Measurements from ENCODE around the gene BCR. TPM values are rescaled to one million over a fixed set of nuclear protein-coding genes. Genes with fewer than 3 reads are reported as not detected.
A peak's percentile ranks its signal among the peaks of the same experiment; 100 is the strongest.

The BCR gene
- total and polyA plus RNA-seq, 2 of the 8 experiments (the other 6 are each of a cell fraction or from before 2014, with no cell fraction given), result 66.7 to 130 TPM

DNA sequence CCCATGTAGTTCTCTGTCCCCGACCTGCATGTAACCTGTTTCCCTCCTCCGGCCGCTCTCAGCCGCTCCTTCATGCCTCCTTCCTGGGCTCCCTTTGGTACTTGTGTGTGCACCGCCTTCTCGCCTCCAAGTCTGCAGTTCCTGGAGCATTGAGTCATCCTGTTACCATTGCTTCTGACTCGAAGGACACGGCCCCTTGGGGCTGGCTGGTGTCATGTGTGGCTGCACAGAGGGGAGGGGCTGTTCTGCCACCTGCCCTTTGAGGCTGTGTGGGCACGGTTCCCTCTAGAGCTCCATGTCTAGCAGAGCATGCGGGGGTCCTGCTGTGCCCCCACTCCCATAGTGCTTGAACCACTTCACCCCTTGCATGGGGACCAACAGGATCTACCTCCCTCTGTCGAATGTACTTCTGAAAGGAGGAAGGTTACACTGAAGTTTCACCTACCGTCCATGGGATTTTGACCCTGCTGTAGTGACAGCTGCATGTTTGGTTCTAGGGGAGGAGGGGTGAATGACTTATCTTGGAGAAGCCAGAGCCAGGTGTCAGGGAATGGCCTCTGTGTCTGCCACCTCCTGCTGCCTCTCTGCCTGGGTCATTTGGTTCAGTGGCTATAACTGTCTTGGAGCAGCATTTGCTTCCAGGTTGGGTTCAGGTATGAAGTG lies 39.6 kb downstream of the BCR start:
- Histone ChIP-seq H2BK120ac (replicated peaks; ENCODE audit: low read depth, low read length) (no peak overlapping the region), H3K27ac (ENCODE audit: low read depth, low read length) (no peak overlapping the region), H3K27me3 (replicated peaks in 1 of 4; ENCODE audit: control insufficient read depth in 3 of 4, extremely low read depth in 1 of 4, insufficient read depth in 3 of 4, low read length in 3 of 4) (no peaks in the 10 kb centered on the region), H2AK5ac (ENCODE audit: low read depth, low read length) (no peak overlapping the region), H3K56ac (replicated peaks; ENCODE audit: insufficient read length, low read depth, low read length) (no peak overlapping the region), H2BK5ac (ENCODE audit: low read depth, low read length) (peak overlapping the region; percentile 40; the same call in 1 of the 2 replicates), H3K18ac (ENCODE audit: extremely low read depth, low read length) (no peak overlapping the region; the same call in 1 of the 2 replicates), H2AFZ (ENCODE audit: low read length) (no peak overlapping the region), H3K4me1 (replicated peaks in 1 of 4; ENCODE audit: control insufficient read depth in 3 of 4, insufficient read depth in 4 of 4, low read length in 3 of 4) (peaks cover 5 to 60% (median 31%) of the 10 kb centered on the region in 4 experiments), H3K4me3 (ENCODE audit: extremely low read depth in 1 of 4, insufficient read depth in 2 of 4, low read depth in 3 of 4, low read length in 4 of 4) (no peak overlapping the region), H4K8ac (ENCODE audit: extremely low read depth, insufficient read depth, low read length) (no peak overlapping the region), H3K14ac (ENCODE audit: insufficient read length) (no peak overlapping the region), H3K9me3 (ENCODE audit: insufficient read depth in 2 of 2, low read depth in 1 of 2, low read length in 1 of 2) (no peaks in the 10 kb centered on the region), H3K79me1 (ENCODE audit: low read depth, low read length) (peaks cover 48% of the 10 kb centered on the region), H3K36me3 (ENCODE audit: control insufficient read depth in 2 of 4, insufficient read depth in 4 of 4, low read length in 3 of 4) (peaks cover 0 to under 1% (median 0%) of the 10 kb centered on the region in 4 experiments; a peak in 1 of 8 replicates), H4K20me1 (replicated peaks in 1 of 2; ENCODE audit: control insufficient read depth in 1 of 2, insufficient read depth in 2 of 2, low read length in 2 of 2) (peaks cover 46 to 69% of the 10 kb centered on the region in 2 experiments), H3K79me2 (ENCODE audit: control insufficient read depth in 1 of 2, insufficient read depth in 2 of 2, low read length in 2 of 2) (peaks cover 22 to 100% of the 10 kb centered on the region in 2 experiments), H3K23me2 (ENCODE audit: low read depth, low read length) (no peaks in the 10 kb centered on the region), H2BK15ac (ENCODE audit: low read length) (peak overlapping the region; percentile 32; the same call in 1 of the 2 replicates), H3K23ac (ENCODE audit: insufficient read length) (no peak overlapping the region), H3K4ac (replicated peaks; ENCODE audit: insufficient read length, low read depth, low read length) (no peak overlapping the region), H4K91ac (replicated peaks; ENCODE audit: insufficient read length, low read length) (no peak overlapping the region), H4K5ac (ENCODE audit: insufficient read length, low read depth, low read length) (no peak overlapping the region), H3K4me2 (ENCODE audit: insufficient read depth in 1 of 2, low read depth in 2 of 2, low read length in 2 of 2) (0 out of 4 replicates have a peak overlapping the region, but pooled peaks of 1 of the 2 experiments have one; percentile 4), H3K9ac (replicated peaks in 1 of 4; ENCODE audit: extremely low read depth in 1 of 4, low read depth in 3 of 4, low read length in 3 of 4) (no peak overlapping the region), H2BK20ac (ENCODE audit: low read length) (no peak overlapping the region), H2BK12ac (ENCODE audit: low read depth, low read length) (no peak overlapping the region)
- FAIRE-seq, result no peak
- WGBS, 2 experiments (ENCODE audit: extremely low coverage in 1 of 2, insufficient coverage in 1 of 2, insufficient read length in 1 of 2, insufficient replicate concordance in 2 of 2, low coverage in 1 of 2, low lambda C conversion rate in 2 of 2, missing lambda C conversion rate in 1 of 2), result 81% methylated on average over 12 of the region's 12 CpGs; no CpG with 5 or more reads in 1 of the 2 experiments
- ChIA-PET CTCF (ENCODE audit: partially characterized antibody) (interaction anchor here (0.9 to 3.6 kb wide), 7 partner anchors 10 to 62 kb away, joined by 3 to 16 read pairs (median 6); no protein-coding TSS in a partner anchor), POLR2A (ENCODE audit: partially characterized antibody) (interaction anchor here (1.2 to 2.9 kb wide), 3 partner anchors 10 to 12 kb away, joined by 3 to 9 read pairs (median 3); no protein-coding TSS in a partner anchor)
- TF ChIP-seq KDM1A (IDR thresholded peaks at IDR 0.05; ENCODE audit: borderline replicate concordance, low read length), result no peak
- TF ChIP-seq, protein P1, sequence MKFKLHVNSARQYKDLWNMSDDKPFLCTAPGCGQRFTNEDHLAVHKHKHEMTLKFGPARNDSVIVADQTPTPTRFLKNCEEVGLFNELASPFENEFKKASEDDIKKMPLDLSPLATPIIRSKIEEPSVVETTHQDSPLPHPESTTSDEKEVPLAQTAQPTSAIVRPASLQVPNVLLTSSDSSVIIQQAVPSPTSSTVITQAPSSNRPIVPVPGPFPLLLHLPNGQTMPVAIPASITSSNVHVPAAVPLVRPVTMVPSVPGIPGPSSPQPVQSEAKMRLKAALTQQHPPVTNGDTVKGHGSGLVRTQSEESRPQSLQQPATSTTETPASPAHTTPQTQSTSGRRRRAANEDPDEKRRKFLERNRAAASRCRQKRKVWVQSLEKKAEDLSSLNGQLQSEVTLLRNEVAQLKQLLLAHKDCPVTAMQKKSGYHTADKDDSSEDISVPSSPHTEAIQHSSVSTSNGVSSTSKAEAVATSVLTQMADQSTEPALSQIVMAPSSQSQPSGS (IDR thresholded peaks at IDR 0.05; ENCODE audit: low read length), result no peak
- no peak for TF ChIP-seq SUZ12 (IDR thresholded peaks at IDR 0.05; ENCODE audit: low read length)
- TF ChIP-seq, protein P2, sequence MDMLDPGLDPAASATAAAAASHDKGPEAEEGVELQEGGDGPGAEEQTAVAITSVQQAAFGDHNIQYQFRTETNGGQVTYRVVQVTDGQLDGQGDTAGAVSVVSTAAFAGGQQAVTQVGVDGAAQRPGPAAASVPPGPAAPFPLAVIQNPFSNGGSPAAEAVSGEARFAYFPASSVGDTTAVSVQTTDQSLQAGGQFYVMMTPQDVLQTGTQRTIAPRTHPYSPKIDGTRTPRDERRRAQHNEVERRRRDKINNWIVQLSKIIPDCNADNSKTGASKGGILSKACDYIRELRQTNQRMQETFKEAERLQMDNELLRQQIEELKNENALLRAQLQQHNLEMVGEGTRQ (IDR thresholded peaks at IDR 0.05; ENCODE audit: low read length), result no peak
- no peak for DNase-seq (ENCODE audit: low read depth in 1 of 2, low spot score in 2 of 2)

Measured in H1 (cell line).